GM19099 (cell line): Measurements from ENCODE around the gene FRS2.

Experiments
- POLR2A ChIP-seq: IDR thresholded peaks from 3 replicates; pipeline ENCODE4 v1.6.1; 2011; ENCODE audit warnings: low read depth; ENCODE audit not compliant: insufficient read length; ENCODE audit errors: extremely low read depth

The FRS2 gene

DNA sequence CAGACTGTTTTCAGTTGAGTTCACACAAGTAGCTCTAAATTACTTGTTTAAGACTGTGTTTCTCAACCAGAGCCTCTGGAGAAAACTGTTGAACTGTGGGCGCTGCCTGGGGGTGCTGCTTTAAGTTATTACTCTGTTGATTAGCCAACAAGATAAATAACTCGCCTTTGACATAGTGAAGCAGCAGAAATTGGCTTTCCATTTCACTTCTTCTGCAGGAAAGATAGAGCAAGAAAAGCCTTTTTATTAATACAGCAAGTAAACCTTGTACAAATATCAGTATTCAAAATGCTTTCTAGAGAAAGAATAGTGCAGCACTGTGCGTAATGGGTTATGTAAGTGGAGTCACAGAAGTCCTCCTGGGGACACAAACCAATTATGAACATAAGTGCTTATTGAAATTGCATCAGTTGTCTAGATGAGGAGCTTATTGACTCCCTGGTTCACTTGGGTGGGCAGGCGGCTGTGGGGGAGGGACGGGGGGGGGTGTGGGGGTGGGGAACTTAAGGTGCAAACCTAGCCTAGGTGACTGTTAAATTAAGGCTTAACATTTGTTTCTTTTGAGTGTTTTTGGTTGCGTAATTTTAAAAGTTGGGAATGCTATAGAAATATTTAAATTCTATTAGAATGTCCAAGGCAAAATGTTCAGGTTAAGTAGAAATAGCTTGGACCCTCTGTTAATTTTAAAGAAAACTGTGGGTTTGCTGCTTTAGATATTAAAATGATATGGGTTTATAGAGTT is 6.3 kb downstream of the FRS2 start:
- no peak for TF ChIP-seq POLR2A

DNA sequence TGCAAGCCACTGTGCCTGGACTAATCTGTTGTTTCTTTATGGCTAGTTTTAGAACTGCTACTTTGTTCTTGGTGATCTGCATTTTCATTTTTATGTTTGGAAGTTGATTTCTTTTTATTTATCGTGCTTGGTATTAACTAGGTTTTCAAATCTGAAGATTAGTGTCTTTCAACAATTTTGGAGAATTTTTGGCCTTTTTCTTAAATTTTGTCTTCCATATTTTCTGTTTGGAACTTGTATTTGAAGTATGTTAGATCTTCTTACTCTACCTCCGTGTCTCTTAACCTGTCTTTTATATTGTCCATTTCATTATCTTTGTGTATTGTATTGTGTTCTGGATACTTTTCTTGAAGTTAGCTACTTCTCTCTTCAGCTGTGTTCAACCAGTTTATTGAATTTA is 9.5 kb downstream of the FRS2 start:
- no peak for TF ChIP-seq POLR2A

DNA sequence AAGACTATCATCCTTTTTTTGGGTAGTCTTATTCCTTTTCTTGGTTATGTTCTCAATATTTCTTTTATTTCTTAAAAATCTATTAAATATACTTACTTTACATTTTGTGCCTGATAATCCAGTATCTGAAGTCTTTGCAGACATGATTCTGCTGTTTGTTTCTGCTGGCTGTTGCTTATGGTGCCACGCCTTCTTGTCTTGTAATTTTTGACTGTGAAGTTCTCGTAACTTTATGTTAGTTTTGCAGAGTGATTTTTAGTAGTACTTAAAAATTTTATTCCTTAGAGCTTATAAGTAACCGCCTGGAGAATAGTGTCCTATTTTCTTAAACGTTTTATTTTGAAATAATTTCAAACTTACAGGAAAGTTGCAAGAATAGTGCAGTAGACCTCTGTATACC is 10.5 kb downstream of the FRS2 start:
- TF ChIP-seq POLR2A = no peak

DNA sequence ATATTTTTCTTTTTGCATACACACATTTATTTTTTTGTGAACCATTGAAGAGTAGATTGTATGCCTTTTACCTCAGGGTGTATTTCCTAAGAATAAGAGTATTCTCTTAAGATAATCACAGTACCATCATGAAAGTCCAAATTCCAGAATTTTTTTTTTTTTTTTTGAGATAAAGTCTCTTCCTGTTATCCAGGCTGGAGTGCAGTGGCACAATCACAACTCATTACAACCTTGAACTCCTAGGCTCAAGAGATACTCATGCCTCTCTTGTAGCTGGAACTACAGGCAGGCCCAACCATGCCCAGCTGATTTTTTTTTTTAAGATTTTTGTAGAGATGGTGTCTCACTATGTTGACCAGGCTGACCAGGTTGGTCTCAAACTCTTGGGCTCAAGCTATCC is 10.9 kb downstream of the FRS2 start:
- no peak for TF ChIP-seq POLR2A

DNA sequence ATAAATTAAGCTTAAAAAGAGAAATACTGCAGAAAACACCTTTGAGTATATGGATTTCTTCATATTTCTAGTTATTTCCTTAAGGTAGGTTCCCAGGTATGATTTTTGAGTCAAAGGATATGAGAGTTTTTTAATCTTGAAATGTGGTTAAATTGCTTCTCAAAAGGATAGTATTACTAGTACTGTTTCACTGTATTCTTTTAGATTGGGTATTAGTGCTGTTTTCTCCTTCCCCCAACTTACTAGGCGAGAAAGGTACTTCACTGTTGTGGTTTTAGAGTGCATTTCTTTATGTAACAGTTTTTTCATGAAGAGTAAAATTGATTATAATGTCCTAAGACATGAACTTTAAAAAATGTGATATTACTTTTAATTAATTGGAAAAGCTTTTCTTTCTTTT is 13.5 kb downstream of the FRS2 start:
- TF ChIP-seq POLR2A = no peak

DNA sequence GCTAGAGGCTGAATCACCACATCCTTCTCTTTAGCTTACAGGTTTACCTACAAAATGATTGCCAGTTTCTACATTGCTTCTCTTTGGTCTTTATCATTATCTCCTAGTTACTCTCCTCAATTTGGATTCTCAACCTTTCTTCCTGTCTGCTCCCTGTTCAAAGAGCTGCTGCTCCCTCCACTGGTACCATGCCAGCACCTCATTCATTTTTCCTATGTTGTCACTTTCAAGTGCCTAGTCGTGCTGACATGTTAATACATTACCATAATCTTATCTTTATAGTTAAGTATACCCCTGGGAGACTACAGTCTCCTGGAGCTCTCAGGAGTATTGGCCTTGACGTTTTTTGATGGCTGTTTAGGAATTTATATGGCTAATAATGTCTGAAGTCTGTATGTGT is 14.2 kb downstream of the FRS2 start:
- no peak for TF ChIP-seq POLR2A

DNA sequence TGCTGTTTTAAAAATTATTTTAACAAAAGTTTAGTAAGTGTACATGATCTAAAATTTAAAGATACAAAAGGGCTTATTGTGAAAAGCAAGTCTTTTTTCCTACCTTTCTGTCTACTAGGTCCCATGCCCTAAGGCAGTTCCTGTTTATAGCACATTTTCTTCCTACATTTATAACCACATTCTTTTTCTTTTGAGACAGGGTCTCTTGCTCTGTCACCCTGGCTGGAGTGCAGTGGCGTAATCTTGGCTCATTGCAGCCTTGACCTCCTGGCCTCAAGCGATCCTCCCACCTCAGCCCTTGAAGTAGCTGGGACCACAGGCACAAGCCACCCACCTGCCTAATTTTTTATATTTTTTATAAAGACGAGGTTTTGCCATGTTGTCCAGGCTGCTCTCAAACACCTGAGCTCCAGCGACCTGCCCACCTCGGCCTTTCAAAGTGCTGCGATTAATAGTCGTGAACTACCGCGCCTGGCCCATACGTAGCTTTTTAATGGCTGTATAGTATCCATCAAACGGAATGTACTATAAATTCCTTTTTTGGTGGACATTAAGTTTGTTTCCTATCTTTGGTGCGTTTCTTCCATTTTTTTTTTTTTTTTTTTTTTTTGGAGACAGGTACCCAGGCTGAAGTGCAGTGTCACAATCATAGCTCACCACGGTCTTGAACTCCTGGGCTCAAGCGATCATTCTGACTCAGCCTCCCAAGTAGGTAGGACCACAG is 20.9 kb downstream of the FRS2 start:
- no peak for TF ChIP-seq POLR2A

DNA sequence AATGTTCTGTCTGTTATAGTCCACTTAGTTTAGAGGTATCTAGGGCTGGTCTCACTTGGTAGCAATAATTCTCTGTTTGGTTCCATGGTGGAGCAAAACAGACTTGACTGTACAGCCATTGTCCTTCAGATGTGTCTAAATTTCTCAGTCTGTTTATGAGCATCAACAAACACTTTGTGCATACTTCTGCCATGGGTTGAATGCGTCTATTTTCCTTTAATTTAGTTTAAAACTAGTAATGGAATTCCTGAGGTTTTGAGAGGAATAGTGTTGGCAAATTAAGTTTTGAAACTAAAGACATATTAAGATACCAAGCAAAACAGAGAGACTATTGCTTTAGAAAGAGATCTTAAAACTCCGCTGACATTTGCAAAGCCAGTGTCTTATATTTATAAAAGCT is 22.6 kb downstream of the FRS2 start:
- no peak for TF ChIP-seq POLR2A

DNA sequence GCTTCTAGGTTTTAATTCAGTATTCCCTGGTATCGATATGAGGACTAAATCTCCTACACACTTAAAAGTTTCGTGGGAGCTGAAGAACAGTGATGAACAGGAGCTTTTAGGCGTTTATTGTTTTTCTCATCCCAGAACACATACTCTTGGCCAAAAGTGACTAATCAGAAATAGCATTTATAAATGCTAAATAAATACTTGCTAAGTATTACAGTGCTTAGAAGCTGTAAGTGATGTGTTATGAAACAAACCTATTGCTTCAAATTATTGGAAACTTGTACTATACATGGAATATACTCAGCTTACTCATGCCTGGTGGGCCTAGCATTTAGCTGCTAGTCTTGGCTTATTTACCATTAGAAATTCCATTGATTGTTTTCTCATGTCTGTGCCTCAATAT is 24.9 kb downstream of the FRS2 start:
- TF ChIP-seq POLR2A = no peak

DNA sequence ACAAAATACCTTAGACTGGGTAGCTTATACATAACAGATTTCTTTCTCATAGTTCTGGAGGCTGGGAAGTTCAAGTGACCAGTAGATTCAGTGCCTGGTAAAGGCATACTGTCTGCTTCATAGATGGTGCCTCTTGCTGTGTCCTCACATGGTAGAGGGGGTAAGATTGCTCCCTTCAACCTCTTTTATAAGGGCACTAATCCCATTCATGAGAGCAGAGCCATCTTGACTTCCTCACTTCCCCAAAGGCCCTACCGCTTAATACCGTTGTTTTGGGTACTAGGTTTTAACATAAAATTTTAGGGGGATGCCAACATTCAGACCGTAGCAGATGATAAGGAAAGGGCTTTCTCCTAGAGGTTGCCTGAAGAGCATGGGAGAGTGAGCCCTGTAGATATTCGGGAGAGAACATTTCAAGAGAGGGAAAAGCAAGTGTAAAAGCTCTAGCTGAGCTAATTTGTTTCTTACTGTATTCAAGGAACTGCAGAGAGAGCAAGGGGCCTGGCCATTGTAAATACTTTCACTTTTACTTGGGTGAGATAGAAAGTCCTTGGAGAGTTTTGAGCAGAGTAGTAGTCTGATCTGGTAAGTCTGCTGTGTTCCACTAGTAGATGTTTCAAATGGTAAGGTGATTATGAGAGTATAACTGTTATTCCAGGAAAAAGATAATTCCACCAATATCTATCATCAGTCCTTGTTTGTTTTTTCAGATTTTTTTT is 27.3 kb downstream of the FRS2 start:
- TF ChIP-seq POLR2A = no peak

DNA sequence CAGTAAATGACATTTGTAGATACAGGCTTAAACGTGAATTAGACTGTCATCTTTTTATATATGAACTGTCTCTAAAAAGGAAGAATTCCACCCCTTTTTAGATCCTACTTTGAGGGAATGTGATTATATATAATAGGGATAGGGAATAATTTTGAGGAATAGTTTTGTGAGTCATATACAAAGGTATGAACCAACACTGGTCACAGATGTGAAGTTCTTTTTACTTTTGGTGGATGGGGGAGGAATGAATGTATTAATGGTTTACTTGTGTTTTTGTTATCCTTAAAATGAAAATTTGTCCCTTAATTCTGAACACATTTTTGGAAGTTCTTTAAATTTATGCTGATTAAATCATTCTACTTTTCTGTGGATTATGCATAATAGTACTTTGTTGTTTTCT is 30.4 kb downstream of the FRS2 start:
- TF ChIP-seq POLR2A = no peak

DNA sequence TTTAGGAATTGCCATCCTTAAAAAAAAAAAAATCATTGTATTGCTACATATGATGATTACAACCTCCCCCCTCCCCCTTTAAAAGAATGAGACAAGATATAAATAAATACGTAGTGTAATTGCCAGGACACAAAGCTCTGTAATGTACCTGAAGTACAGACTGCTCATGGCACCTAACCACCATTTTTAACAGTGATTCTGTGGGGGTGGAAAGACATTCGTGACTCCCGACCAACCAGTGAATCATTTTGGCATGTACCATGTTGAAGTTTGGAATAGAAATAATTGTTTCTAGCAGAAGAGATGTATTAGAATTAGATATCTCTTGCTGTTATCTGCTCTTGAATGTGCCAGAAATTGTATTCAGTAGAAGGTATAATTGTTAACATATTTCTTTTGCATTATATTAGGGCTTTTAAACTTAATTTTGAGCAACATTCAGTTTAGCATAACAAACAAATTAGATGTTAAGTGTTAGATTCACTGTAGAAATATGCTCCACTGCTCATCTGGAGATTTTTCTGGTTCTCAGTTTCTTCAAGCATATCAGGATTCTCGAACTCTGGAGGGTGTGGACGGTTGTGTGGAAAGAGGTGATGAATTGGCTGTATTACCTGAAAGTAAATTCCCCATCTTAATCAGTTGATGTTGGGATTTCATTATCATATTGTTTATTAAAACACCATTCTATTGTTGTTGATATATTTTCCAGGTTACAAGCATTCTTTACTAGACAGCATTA is 31.1 kb downstream of the FRS2 start:
- TF ChIP-seq POLR2A = no peak

DNA sequence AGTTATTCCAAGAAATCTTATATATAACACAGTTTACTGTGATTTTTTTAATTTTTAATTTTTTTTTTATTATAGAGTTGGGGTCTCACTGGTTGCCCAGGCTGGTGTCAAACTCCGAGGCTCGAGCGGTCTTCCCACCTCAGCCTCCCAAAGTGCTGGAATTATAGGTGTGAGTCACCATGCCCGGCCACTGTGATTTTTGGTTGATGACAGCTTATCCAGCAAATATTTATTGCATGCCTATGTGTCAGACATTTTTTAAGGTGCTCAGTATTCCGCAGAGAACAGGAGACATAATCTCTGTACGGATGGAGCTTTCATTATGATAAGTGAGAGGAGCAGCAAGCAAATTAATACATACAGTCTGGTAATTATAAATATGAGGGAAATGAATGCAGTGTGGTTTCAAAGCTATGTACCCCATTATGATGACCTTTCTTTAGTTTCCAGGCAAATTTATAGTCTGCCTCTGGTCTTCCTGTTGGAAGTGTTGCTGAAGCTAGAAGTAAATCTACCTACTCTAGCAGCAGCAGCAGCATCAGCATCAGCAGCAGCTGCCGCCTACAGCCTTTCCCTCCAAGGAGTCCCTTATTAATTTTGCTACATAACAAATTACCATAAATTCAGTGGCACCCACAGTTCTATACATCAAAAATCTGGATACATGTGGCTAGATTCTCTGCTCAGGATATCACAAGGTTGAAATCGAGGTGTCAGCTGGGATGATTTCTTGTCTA is 32.3 kb downstream of the FRS2 start:
- no peak for TF ChIP-seq POLR2A

DNA sequence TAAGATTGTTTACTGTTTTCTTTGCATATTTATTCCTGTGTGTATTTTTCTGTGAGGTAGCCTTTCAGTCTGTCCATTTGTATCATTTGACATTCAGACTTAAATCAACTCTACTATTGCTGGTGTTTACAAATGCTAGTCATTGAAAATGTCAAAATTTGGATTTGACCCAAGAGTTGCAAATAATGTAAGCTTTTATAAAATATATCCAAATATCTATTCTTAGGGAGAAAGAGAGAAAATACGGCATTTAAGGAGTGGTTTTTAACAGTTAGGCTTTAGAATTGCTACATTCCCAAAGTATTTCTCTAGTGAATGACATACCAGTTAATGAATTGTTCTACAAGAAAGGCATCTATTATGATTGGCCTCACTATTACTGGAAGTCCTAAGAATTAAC is 37.9 kb downstream of the FRS2 start:
- TF ChIP-seq POLR2A = no peak

DNA sequence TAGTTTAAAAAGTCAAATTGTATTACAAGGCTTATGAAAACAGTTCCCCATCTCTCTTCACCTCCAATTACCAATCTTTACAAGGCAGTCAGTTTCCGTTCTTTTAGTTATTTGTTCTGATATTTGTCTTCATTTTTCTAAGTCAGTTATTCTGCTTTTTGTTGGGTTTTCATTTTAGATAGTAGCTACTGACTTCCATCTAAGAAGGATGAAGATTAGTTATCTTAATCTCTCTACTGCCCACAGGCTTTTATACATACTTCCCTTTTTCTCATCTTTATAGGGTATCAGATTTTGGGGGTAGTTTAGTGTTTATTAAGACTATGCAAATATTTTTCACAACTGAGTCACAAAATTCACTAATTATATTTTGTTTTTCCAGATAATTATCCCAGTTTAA is 38.4 kb downstream of the FRS2 start:
- no peak for TF ChIP-seq POLR2A
